ENCODE measurements around the gene ANP32B. TPM values are rescaled to one million over a fixed set of nuclear protein-coding genes. Genes with fewer than 3 reads are reported as not detected.

ANP32B gene
- total RNA-seq, 1 donor: 17.0 TPM

DNA sequence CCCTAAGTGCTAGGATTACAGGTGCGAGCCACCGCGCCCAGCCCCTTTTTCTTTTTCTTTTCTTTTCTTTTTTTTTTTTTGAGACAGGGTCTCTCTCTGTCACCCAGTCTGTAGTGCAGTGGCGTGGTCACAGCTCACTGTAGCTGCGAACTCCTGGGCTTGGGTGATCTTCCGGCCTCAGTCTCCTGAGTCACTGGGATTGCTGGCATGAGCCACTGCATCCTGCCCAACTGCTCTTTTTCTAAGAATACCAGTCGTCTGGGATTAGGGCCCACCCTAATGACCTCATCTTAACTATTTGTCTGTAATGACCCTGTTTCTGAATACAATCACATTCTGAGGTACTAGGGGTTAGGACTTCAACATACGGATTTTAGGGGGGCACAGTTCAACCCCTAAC is 39.3 kb downstream of the ANP32B start:
- peak; percentile 66 for DNase-seq (ENCODE audit: low read depth)
- TF ChIP-seq, protein P1, sequence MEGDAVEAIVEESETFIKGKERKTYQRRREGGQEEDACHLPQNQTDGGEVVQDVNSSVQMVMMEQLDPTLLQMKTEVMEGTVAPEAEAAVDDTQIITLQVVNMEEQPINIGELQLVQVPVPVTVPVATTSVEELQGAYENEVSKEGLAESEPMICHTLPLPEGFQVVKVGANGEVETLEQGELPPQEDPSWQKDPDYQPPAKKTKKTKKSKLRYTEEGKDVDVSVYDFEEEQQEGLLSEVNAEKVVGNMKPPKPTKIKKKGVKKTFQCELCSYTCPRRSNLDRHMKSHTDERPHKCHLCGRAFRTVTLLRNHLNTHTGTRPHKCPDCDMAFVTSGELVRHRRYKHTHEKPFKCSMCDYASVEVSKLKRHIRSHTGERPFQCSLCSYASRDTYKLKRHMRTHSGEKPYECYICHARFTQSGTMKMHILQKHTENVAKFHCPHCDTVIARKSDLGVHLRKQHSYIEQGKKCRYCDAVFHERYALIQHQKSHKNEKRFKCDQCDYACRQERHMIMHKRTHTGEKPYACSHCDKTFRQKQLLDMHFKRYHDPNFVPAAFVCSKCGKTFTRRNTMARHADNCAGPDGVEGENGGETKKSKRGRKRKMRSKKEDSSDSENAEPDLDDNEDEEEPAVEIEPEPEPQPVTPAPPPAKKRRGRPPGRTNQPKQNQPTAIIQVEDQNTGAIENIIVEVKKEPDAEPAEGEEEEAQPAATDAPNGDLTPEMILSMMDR (IDR thresholded peaks at IDR 0.05; ENCODE audit: insufficient read depth, low read length): no peak
- H3K4me3 ChIP-seq (ENCODE audit: low read depth, low read length): no peak overlapping the region

- TF ChIP-seq, protein P1 (IDR thresholded peaks at IDR 0.05; ENCODE audit: insufficient read depth, low read length): no peak
- H3K4me3 ChIP-seq (ENCODE audit: low read depth, low read length): no peak overlapping the region
- no peak for DNase-seq (ENCODE audit: low read depth)
These were observed 41.6 kb downstream of the ANP32B start for GRCh38 chr9:98024702-98025101.

DNA sequence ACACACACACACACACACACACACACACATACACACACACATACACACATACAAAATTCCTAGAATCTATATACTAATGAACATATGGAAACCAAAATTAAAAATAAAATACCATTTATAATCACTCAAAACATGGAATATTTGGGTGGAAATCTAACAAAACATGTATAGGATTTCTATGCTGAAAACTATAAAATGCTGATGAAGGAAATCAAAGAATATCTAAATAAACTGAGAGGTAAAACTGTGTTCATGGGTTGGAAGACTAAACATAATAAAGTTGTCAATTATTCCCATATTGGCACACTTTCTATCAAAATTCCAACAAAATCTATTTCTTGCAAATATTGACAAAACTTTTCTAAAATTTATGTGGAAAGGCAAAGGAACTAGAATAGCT is 48.0 kb downstream of the ANP32B start:
- TF ChIP-seq, protein P1 (IDR thresholded peaks at IDR 0.05; ENCODE audit: insufficient read depth, low read length): no peak
- no peak overlapping the region for H3K4me3 ChIP-seq (ENCODE audit: low read depth, low read length)
- DNase-seq (ENCODE audit: low read depth): no peak

GRCh38 chr9:98031935-98032334 is 48.8 kb downstream of the ANP32B start:
- no peak overlapping the region for H3K4me3 ChIP-seq (ENCODE audit: low read depth, low read length)
- DNase-seq (ENCODE audit: low read depth): peak; percentile 24
- TF ChIP-seq, protein P1 (IDR thresholded peaks at IDR 0.05; ENCODE audit: insufficient read depth, low read length): no peak

- peak; percentile 78 for DNase-seq (ENCODE audit: low read depth)
- TF ChIP-seq, protein P1 (IDR thresholded peaks at IDR 0.05; ENCODE audit: insufficient read depth, low read length): peak; percentile 78
These were observed 51.7 kb downstream of the ANP32B start for GRCh38 chr9:98034593-98035546.

DNA sequence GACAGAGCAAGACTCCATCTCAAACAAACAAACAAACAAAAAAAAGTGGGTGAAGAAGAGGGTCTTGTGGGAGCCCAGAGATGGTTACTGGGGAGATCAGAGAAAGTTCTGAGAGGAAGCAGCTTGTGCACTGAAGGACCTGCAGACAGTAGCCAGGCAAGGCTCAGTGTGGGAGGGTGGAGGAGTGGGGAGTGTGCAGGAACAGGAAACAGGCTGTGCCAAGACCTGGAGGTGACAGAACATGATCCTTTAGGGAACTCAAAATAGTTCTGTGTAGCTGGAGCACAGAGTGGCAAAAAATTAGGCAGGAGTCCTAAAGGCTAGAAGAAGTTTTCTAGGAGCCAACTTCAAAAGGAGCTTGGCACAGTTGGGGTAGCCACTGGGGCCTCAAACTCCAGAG is 54.2 kb downstream of the ANP32B start:
- no peak for DNase-seq (ENCODE audit: low read depth)
- H3K4me3 ChIP-seq (ENCODE audit: low read depth, low read length): no peak overlapping the region
- TF ChIP-seq, protein P1 (IDR thresholded peaks at IDR 0.05; ENCODE audit: insufficient read depth, low read length): no peak

More at GRCh38 chr9:98034593-98035546, 51.7 kb downstream of the ANP32B start:
- H3K4me3 ChIP-seq (ENCODE audit: low read depth, low read length): peak overlapping the region; percentile 17

All from fibroblast of the aortic adventitia (primary cell).